ENCODE data around the gene ATP2C2.

The ATP2C2 gene

DNA sequence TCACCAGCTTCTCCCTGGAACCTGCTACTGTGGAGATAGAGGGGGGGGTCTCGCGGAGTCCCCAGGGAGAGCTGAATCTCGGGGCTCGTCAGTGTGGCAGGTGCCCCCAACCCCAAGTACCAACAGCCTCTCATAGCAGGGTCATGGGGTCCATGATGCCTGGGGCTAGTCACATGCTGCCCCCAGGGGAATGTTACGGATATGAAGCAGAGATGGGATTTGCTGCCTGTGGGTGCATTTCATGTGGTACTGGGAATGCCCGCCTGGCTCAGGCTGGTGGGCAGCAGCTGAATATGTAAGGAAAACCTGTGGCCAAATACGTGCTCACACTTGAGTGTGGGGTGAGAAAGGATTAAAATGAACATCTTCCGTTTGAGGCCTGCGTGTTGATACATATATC lies 86.7 kb downstream of the ATP2C2 start:
- DNase-seq = no peak

GRCh38 chr16:84458606-84459532 lies 90.5 kb downstream of the ATP2C2 start:
- DNase-seq = no peak

DNA sequence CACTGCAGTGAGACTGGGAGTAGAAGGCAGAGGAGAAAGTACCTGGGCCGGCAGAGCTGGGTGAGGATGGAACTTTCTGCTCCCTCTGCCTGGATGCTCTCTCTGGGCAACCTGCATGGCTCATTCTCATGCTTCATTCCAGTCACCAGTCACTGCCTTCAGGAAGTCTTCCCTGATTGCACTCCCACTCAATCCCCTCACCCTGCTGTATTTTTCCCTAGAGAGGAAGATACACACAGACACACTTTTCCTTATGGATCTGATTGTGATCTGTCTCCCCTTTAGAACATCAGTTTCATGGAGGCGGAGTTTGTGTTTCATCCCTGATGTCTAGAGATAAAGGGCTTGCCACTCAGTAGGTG lies 91.2 kb downstream of the ATP2C2 start:
- no peak for DNase-seq

GRCh38 chr16:84459941-84460405 lies 91.6 kb downstream of the ATP2C2 start:
- DNase-seq = no peak

GRCh38 chr16:84460406-84461028 lies 92.2 kb downstream of the ATP2C2 start:
- DNase-seq = no peak

DNA sequence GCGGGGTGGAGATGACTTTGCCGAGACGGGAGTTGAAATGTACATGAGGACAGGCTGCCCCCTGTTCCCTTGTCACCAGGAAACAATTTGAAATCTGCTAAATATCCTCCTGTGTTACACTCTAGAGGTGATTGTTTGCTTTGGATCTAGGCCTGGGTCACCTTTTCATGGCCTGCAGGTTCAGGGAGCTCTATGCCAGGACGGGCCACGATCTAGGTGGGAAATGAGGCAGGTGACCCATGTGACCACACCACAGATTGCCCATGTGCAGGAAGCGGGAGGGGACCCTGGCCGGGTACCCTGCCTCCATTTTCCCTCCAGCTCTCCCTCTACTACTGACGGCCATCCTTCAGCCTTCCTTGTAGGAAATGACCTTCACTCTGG lies 92.7 kb downstream of the ATP2C2 start:
- no peak for DNase-seq

DNA sequence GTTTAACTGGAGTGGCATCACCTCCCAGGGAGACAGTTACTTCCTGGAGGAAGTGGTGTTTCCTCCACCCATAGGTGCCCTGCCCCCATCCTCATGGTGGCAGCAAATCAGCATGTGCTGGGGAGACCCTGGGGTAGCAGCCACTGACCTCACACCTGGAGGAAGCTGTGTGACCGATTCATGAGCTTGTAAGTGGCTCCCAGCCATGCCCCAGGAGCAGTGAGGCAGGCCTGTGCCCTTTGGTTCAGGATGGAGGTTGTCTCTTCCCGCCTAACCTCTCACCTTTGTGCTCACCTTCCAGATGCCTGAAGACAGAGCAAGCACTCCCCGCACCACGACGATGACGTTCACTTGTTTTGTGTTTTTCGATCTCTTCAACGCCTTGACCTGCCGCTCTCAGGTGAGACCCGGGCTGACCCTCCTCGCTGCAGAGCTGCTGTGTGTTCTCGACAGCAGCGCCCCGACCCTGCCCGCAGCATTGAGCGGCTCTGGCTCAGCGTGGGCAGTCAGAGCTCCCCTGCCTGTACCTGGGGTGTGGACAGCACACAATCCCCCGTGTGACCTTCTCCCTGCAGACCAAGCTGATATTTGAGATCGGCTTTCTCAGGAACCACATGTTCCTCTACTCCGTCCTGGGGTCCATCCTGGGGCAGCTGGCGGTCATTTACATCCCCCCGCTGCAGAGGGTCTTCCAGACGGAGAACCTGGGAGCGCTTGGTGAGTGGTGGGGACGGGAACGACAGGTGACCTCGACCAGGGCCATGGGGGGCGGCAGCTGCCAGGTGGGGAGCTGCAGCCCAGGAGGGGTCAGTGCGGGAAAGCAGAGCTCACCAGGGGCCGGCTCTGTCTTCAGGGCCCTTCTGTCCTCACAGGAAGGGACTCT lies 93.3 kb downstream of the ATP2C2 start:
- DNase-seq = no peak

- no peak for DNase-seq
Observed at GRCh38 chr16:84462296-84463210, 94.2 kb downstream of the ATP2C2 start.

GRCh38 chr16:84463221-84463620 lies 94.9 kb downstream of the ATP2C2 start:
- DNase-seq = no peak

DNA sequence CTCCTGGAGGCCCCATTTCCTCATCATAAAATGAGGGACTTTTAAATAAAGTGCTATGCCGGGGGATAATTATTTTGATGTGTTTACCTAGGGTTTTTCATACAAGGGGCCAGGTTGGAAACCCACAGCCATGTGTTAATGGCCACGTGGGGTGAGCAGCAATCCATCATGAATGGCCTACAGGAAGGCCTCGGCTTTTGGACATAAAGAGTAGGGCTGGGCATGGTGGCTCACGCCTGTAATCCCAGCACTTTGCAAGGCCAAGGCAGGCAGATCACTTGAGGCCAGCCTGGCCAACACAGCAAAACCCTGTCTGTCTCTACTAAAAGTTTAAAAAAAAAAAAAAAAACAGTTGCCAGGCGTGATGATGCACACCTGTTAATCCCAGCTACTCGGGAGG lies 95.8 kb downstream of the ATP2C2 start:
- DNase-seq = no peak

- no peak for DNase-seq
Observed at GRCh38 chr16:84465154-84465553, 96.8 kb downstream of the ATP2C2 start.

- DNase-seq = no peak
Observed at GRCh38 chr16:84466692-84467091, 98.4 kb downstream of the ATP2C2 start.

- no peak for DNase-seq
Observed at GRCh38 chr16:84467256-84467655, 98.9 kb downstream of the ATP2C2 start.

DNA sequence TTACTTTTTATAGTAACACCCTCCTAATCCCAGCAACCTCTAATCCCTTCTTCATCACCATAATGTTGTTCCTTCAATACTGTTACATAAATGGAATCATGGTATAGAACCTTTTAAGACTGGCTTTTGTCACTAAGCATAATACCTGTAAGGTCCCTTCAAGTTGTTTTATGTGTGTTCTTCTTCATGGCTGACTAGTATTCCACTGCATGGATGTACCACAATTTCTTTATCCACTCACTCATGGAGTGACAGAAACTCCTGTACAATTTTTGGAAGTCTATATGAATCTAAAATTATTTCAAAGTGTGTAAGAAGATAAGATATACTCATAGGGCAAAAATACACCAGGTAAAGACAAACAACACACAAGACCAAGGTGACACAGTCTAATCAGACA lies 99.4 kb downstream of the ATP2C2 start:
- no peak for DNase-seq

DNA sequence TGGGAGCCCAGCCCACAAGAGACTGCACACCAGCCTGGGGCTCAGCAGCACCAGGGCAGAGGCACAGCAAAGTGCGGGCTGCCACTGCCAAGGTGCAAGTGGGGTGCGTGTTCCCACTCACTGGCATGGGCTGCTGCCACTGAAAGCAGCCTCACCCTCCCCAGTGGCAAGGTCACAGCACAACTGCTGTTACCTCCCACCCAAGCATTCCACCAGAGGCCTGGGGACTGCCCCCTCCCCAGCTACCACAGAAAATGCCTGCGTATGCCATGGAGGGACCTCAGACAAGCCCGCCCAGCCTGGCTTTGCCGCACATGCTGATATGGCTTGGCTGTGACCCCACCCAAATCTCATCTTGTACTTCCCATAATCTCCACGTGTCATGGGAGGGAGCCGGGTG lies 103.0 kb downstream of the ATP2C2 start:
- no peak for DNase-seq

DNA sequence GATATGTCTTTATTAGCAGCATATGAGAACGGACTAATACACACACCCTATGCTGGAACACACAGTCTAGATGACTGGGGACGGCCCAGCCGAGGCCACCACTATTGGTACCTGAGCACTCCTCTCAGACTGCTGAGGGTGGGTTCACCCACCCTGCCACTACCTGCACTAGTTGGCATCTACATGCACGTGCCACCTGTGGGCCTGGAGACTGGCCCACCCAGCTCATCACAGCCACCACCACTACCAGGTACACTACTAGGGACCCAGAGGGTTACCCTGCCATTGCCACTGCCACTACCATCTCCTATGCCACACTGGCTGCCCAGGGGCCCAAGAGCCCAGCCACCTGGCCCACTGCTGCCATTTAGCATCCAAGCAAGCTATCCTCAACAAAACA lies 103.6 kb downstream of the ATP2C2 start:
- DNase-seq = no peak

GRCh38 chr16:84475643-84476240 lies 107.4 kb downstream of the ATP2C2 start:
- DNase-seq = no peak

DNA sequence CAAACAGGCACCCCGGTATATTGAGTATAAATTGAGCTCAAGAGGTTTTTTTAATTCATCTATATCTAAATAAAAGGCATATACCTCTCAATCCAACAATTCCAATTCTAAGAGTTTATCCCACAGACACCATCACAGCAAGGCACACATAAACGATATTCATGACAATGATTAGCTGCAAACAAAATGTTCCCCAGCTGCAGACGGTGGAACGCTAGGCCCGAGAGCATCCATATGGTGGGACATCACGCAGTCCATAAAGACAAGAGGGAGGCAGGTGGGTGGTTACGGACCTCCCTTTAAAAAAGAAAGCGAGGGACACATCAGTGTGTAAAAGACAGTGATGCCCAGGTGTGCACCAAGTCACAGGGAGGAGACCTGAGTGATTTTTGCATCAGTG lies 108.1 kb downstream of the ATP2C2 start:
- no peak for DNase-seq

GRCh38 chr16:84477661-84478060 lies 109.3 kb downstream of the ATP2C2 start:
- DNase-seq = no peak

DNA sequence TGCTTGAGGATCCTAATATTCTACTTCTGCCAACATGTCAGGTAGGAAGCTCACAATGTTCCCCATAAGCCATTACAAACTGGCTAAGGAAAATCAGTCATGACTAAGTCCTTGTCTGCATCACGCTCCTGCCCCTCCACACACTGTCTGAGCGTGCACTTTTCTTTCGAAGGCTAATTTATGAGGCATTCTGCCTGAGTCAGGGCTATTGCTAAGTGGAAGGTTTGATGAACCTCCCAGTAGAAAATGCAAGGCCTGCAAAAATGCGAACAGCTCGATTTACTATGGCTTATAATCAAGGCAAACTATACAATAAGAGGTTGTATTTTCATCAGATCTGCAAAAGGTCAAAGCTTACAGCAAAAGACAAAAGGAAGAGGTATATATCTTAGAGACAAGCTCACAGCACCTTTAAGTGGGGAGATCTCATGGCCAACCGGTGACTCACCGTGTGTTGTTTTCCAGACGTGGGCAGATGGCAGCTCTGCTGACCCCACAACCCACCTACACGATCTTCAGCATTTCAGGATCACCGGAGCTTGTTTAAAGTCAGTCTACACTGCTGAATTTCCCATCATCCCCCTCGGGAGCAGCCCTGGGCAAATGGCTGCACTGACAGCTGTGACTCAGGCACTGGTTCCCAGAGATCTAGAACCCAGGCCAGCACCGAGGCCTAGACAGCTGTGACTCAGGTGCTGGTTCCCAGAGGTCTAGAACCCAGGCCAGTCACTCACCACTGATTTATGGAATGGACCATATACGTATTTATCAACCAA lies 110.0 kb downstream of the ATP2C2 start:
- DNase-seq = no peak

All from femur (tissue), 1 donor.